SK-N-SH treated with all-trans-retinoic acid at 6 μM for 48 hours (cell line): ENCODE data around the gene KCNG2.

Experiments
- ATAC-seq: fragments of 200-7000 bp; cut with Tn5 transposase; 3 replicates; pipeline ENCODE4 v1.9.1; 2020; ENCODE audit warnings: mild to moderate bottlenecking, moderate library complexity
- BACH2 ChIP-seq: fragments of 250-450 bp; sonication (Bioruptor Pico); IDR thresholded peaks from 2 replicates; pipeline ENCODE4 v1.9.0; 2021; ENCODE audit warnings: mild to moderate bottlenecking, borderline replicate concordance
- CSDC2 ChIP-seq: fragments of 250-450 bp; sonication (Bioruptor Pico); IDR thresholded peaks from 2 replicates; pipeline ENCODE4 v1.5.0; 2020; ENCODE audit warnings: mild to moderate bottlenecking, moderate library complexity
- CSRNP3 ChIP-seq: fragments of 250-450 bp; sonication (Bioruptor Pico); IDR thresholded peaks from 2 replicates; pipeline ENCODE4 v1.5.1; 2021; ENCODE audit warnings: mild to moderate bottlenecking, moderate library complexity
- ESRRG ChIP-seq: fragments of 250-450 bp; sonication (Bioruptor Pico); IDR thresholded peaks from 2 replicates; pipeline ENCODE4 v1.6.1; 2021; ENCODE audit warnings: mild to moderate bottlenecking
- GLIS3 ChIP-seq: fragments of 250-450 bp; sonication (Bioruptor Pico); IDR thresholded peaks from 2 replicates; pipeline ENCODE4 v1.5.0; 2020; ENCODE audit warnings: mild to moderate bottlenecking, moderate library complexity
- ISL1 ChIP-seq: fragments of 250-450 bp; sonication (Bioruptor Pico); IDR thresholded peaks from 2 replicates; pipeline ENCODE4 v2.1.2; 2022; ENCODE audit warnings: mild to moderate bottlenecking, moderate library complexity
- OSR1 ChIP-seq: fragments of 250-450 bp; sonication (Bioruptor Pico); IDR thresholded peaks from 2 replicates; pipeline ENCODE4 v1.8.0; 2022; ENCODE audit warnings: moderate library complexity, mild to moderate bottlenecking, inconsistent platforms
- PATZ1 ChIP-seq: fragments of 250-450 bp; sonication (Bioruptor Pico); IDR thresholded peaks from 2 replicates; pipeline ENCODE4 v1.8.0; 2020; ENCODE audit warnings: mild to moderate bottlenecking, moderate library complexity, borderline replicate concordance
- RARB ChIP-seq: fragments of 250-450 bp; sonication (Bioruptor Pico); IDR thresholded peaks from 2 replicates; pipeline ENCODE4 v1.8.0; 2021; ENCODE audit warnings: mild to moderate bottlenecking, moderate library complexity
- SNAI2 ChIP-seq: fragments of 250-450 bp; sonication (Bioruptor Pico); IDR thresholded peaks from 2 replicates; pipeline ENCODE4 v1.5.0; 2020; ENCODE audit warnings: mild to moderate bottlenecking, moderate library complexity
- TCF4 ChIP-seq: fragments of 250-450 bp; sonication (Bioruptor Pico); IDR thresholded peaks from 2 replicates; pipeline ENCODE4 v1.8.0; 2021; ENCODE audit warnings: mild to moderate bottlenecking, moderate library complexity, borderline replicate concordance
- TOX ChIP-seq: fragments of 250-450 bp; sonication (Bioruptor Pico); IDR thresholded peaks from 2 replicates; pipeline ENCODE4 v1.8.0; 2021; ENCODE audit warnings: mild to moderate bottlenecking, moderate library complexity, borderline replicate concordance
- ZC3H10 ChIP-seq: fragments of 250-450 bp; sonication (Bioruptor Pico); IDR thresholded peaks from 2 replicates; pipeline ENCODE4 v1.5.1; 2021; ENCODE audit warnings: mild to moderate bottlenecking, moderate library complexity
- ZFP3 ChIP-seq: fragments of 250-450 bp; sonication (Bioruptor Pico); IDR thresholded peaks from 2 replicates; pipeline ENCODE4 v1.5.0; 2020; ENCODE audit warnings: mild to moderate bottlenecking, moderate library complexity
- ZFP30 ChIP-seq: fragments of 450-650 bp; formaldehyde crosslinking; IDR thresholded peaks from 2 replicates; pipeline ENCODE4 v1.5.0; 2022; ENCODE audit warnings: mild to moderate bottlenecking, moderate library complexity
- ZNF565 ChIP-seq: fragments of 450-650 bp; formaldehyde crosslinking; conservative IDR thresholded peaks from 2 replicates; pipeline ENCODE4 v1.5.0; 2020; ENCODE audit warnings: low read depth, mild to moderate bottlenecking, moderate library complexity
- ZNF8 ChIP-seq: fragments of 450-650 bp; formaldehyde crosslinking; IDR thresholded peaks from 2 replicates; pipeline ENCODE4 v1.5.0; 2020; ENCODE audit warnings: mild to moderate bottlenecking, moderate library complexity
- TF ChIP-seq, protein P1 (sequence below): fragments of 250-450 bp; sonication (Bioruptor Pico); IDR thresholded peaks from 2 replicates; pipeline ENCODE4 v1.8.0; 2021; ENCODE audit warnings: low read depth, mild to moderate bottlenecking, moderate library complexity, borderline replicate concordance
- TF ChIP-seq, protein P2 (sequence below): fragments of 250-450 bp; sonication (Bioruptor Pico); IDR thresholded peaks from 2 replicates; pipeline ENCODE4 v1.5.1; 2020; ENCODE audit warnings: low read depth, mild to moderate bottlenecking, moderate library complexity
- TF ChIP-seq, protein P3 (sequence below): fragments of 250-450 bp; sonication (Bioruptor Pico); IDR thresholded peaks from 2 replicates; pipeline ENCODE4 v1.5.0; 2020; ENCODE audit warnings: mild to moderate bottlenecking, moderate library complexity

The KCNG2 gene

DNA sequence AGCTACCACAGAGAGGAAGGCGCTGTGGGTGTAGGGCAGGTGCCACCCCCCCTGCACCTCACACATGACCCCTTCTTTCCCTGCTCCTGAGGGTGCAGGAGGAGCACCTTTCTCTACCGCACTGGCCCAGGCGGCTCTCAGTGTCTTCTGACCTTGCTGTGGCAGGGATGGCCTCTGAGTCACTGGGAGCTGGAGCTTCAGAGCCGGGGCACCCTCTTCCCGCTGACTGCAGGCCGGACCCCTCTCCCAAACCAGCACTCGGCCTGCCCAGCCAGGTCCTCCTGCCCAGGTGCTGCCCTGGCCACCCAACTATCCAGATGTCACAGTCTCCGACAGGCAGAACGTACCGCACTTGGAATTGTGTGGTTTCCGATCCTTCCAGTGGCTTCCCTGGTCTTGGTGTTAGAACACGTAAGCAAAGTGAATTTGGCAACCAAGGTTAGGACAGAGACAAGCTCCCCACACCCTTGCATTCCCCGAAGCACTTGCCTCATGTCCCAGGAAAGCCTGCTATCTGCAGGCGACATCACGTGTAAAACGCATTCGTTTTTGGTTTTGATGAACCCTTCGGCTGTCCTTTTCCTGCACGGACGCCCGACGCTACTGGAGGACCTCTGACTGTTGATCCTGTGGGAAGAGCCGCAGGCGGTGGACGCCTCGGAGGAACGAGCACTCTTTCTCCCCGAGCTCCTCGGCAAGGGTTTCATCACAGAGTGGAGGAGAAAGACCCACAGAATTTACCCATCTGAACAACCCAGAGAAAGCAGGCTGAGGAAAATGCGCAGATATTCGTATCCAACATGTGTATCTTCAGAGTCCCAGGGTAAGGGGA is 24.7 kb upstream of the KCNG2 start:
- ATAC-seq = no peak
- no peak for TF ChIP-seq TOX (CRISPR knock-in tag)
- TF ChIP-seq ZNF8 (CRISPR knock-in tag) = no peak
- no peak for TF ChIP-seq PATZ1 (CRISPR knock-in tag)
- no peak for TF ChIP-seq ZFP3 (CRISPR knock-in tag)
- no peak for TF ChIP-seq CSRNP3 (CRISPR knock-in tag)
- TF ChIP-seq, protein P1, sequence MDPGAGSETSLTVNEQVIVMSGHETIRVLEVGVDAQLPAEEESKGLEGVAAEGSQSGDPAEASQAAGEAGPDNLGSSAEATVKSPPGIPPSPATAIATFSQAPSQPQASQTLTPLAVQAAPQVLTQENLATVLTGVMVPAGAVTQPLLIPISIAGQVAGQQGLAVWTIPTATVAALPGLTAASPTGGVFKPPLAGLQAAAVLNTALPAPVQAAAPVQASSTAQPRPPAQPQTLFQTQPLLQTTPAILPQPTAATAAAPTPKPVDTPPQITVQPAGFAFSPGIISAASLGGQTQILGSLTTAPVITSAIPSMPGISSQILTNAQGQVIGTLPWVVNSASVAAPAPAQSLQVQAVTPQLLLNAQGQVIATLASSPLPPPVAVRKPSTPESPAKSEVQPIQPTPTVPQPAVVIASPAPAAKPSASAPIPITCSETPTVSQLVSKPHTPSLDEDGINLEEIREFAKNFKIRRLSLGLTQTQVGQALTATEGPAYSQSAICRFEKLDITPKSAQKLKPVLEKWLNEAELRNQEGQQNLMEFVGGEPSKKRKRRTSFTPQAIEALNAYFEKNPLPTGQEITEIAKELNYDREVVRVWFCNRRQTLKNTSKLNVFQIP (CRISPR knock-in tag) = no peak

DNA sequence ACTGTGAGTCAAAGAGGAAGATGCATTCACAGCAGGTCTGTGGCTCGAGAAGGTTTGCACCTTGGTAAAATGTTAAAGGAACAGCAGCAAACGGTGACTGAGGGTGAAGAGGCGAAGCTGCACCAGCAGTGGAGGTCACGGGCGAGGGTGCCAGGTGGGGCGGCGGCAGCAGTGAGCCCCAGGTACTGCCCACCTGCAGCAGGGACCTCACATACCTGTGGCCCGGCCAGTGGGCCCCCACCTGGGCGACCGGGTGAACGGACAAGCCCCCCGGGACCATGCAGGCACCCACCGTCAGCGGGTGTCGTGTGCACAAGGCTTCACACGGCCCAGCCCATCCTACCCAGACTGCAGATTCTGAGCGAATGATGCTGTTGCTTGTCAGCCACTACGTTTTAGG is 23.6 kb upstream of the KCNG2 start:
- no peak for ATAC-seq
- TF ChIP-seq ISL1 (CRISPR knock-in tag) = no peak

- ATAC-seq = no peak
- no peak for TF ChIP-seq ZFP3 (CRISPR knock-in tag)
- no peak for TF ChIP-seq CSDC2 (CRISPR knock-in tag)
- TF ChIP-seq OSR1 (CRISPR knock-in tag) = no peak
- TF ChIP-seq BACH2 (CRISPR knock-in tag) = no peak
- TF ChIP-seq PATZ1 (CRISPR knock-in tag) = no peak
- TF ChIP-seq ZC3H10 = no peak
- TF ChIP-seq ESRRG (CRISPR knock-in tag) = no peak
- TF ChIP-seq TCF4 = no peak
- TF ChIP-seq RARB (CRISPR knock-in tag) = no peak
- no peak for TF ChIP-seq TOX (CRISPR knock-in tag)
- no peak for TF ChIP-seq ZNF565
- no peak for TF ChIP-seq GLIS3 (CRISPR knock-in tag)
- no peak for TF ChIP-seq SNAI2
- TF ChIP-seq ZFP30 (CRISPR knock-in tag) = no peak
- TF ChIP-seq, protein P2, sequence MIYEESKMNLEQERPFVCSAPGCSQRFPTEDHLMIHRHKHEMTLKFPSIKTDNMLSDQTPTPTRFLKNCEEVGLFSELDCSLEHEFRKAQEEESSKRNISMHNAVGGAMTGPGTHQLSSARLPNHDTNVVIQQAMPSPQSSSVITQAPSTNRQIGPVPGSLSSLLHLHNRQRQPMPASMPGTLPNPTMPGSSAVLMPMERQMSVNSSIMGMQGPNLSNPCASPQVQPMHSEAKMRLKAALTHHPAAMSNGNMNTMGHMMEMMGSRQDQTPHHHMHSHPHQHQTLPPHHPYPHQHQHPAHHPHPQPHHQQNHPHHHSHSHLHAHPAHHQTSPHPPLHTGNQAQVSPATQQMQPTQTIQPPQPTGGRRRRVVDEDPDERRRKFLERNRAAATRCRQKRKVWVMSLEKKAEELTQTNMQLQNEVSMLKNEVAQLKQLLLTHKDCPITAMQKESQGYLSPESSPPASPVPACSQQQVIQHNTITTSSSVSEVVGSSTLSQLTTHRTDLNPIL (CRISPR knock-in tag) = no peak
- TF ChIP-seq, protein P3, sequence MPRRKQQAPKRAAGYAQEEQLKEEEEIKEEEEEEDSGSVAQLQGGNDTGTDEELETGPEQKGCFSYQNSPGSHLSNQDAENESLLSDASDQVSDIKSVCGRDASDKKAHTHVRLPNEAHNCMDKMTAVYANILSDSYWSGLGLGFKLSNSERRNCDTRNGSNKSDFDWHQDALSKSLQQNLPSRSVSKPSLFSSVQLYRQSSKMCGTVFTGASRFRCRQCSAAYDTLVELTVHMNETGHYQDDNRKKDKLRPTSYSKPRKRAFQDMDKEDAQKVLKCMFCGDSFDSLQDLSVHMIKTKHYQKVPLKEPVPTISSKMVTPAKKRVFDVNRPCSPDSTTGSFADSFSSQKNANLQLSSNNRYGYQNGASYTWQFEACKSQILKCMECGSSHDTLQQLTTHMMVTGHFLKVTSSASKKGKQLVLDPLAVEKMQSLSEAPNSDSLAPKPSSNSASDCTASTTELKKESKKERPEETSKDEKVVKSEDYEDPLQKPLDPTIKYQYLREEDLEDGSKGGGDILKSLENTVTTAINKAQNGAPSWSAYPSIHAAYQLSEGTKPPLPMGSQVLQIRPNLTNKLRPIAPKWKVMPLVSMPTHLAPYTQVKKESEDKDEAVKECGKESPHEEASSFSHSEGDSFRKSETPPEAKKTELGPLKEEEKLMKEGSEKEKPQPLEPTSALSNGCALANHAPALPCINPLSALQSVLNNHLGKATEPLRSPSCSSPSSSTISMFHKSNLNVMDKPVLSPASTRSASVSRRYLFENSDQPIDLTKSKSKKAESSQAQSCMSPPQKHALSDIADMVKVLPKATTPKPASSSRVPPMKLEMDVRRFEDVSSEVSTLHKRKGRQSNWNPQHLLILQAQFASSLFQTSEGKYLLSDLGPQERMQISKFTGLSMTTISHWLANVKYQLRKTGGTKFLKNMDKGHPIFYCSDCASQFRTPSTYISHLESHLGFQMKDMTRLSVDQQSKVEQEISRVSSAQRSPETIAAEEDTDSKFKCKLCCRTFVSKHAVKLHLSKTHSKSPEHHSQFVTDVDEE (CRISPR knock-in tag) = no peak
- TF ChIP-seq, protein P1 (CRISPR knock-in tag) = no peak
Measured at GRCh38 chr18:79775441-79776221, 22.1 kb upstream of the KCNG2 start.
